ENCODE results near the gene TEX38. TPM values are rescaled to one million over a fixed set of nuclear protein-coding genes. Genes with fewer than 3 reads are reported as not detected.

Gene TEX38
- not detected in 2 replicates for total RNA-seq

DNA sequence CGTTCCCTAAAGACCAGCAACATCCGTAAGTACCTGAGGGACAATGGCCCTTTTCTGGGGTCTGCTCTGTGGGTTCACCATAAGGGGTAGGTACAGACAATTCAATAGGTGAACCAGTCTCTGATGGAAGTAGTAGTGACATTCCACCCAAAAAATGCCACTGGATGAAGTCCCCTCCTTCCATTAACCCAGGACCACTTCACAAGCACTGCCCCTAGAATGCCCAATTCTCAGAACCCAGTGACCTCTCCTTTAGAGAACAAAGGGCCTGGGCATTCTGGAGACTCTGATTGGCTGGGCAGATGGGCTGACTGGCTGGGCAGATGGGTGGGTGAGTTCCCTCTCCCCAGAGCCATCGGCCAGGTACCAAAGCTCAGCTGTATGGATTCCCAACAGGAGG is at the start of gene TEX38:
Gene TEX38 (plus strand): TSS at position 301 of the 400 bp plus-strand sequence. CDS start 81 bp downstream, at position 382.
- Mint-ChIP-seq H3K4me1 (peaks cover 35% of the 10 kb centered on the region), H3K4me3 (no peak within 1 kb of the TSS), H3K27ac (no peak within 1 kb of the TSS), H3K36me3 (ENCODE audit: low read depth) (peaks cover 13% of the 10 kb centered on the region), H3K9me3 (no peaks in the 10 kb centered on the region), H3K27me3 (no peaks in the 10 kb centered on the region)
- intact Hi-C loops (cut with micrococcal nuclease): no loop called here
- DNase-seq: peak; percentile 51

DNA sequence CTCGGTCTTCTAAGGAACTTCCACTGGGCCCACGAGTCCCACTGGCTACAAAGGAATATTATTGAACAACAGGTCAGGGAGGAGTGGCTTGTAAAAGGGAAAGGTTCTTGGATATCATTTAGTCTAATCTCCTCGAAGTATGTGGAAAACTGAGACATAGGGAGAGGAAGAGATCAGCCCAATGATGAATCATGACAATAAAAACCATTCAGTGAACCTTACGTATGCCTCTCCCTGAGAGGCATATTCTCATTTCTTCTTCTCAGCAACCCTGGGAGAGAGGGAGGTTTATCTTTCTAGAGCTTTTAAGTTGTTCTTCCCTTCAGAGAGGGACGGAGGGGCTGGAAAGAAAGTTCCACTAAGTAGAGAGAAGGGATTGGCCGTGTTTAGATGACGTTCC is 49.7 kb upstream of the TEX38 start:
- no peak for DNase-seq
- Mint-ChIP-seq H3K27me3 (no peaks in the 10 kb centered on the region), H3K4me1 (peaks cover 26% of the 10 kb centered on the region), H3K9me3 (no peaks in the 10 kb centered on the region), H3K4me3 (no peak overlapping the region), H3K36me3 (ENCODE audit: low read depth) (no peaks in the 10 kb centered on the region), H3K27ac (no peak overlapping the region)
- intact Hi-C loops (cut with micrococcal nuclease): loop anchor here (1.0 kb wide), 1 partner anchor 103 kb away; no protein-coding TSS in a partner anchor

DNA sequence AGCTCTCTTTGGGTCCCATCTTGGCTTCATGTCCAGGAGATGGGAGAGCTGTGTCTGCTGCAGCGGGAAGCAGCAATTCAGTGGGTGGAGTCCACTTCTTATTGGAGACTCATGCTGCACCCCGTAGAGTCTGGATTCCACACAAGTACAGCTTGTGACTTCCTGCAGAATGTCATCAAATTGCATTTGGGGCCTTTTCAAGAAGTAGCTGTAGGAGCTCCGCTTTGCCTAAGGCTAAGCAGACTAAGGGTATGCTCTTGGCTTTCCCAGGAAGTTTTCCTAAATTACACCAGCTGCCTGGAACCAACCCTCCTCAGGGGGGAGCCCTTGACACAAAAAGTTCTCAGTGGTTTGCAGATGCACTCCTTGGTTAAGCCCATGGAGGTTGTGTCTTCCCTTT is 49.3 kb upstream of the TEX38 start:
- intact Hi-C loops (cut with micrococcal nuclease): loop anchor here (1.0 kb wide), 1 partner anchor 103 kb away; no protein-coding TSS in a partner anchor
- no peaks in the 10 kb centered on the region for H3K27me3 Mint-ChIP-seq
- no peaks in the 10 kb centered on the region for H3K9me3 Mint-ChIP-seq
- H3K4me1 Mint-ChIP-seq: peaks cover 22% of the 10 kb centered on the region
- no peaks in the 10 kb centered on the region for H3K36me3 Mint-ChIP-seq (ENCODE audit: low read depth)
- DNase-seq: no peak
- no peak overlapping the region for H3K27ac Mint-ChIP-seq
- H3K4me3 Mint-ChIP-seq: no peak overlapping the region

DNA sequence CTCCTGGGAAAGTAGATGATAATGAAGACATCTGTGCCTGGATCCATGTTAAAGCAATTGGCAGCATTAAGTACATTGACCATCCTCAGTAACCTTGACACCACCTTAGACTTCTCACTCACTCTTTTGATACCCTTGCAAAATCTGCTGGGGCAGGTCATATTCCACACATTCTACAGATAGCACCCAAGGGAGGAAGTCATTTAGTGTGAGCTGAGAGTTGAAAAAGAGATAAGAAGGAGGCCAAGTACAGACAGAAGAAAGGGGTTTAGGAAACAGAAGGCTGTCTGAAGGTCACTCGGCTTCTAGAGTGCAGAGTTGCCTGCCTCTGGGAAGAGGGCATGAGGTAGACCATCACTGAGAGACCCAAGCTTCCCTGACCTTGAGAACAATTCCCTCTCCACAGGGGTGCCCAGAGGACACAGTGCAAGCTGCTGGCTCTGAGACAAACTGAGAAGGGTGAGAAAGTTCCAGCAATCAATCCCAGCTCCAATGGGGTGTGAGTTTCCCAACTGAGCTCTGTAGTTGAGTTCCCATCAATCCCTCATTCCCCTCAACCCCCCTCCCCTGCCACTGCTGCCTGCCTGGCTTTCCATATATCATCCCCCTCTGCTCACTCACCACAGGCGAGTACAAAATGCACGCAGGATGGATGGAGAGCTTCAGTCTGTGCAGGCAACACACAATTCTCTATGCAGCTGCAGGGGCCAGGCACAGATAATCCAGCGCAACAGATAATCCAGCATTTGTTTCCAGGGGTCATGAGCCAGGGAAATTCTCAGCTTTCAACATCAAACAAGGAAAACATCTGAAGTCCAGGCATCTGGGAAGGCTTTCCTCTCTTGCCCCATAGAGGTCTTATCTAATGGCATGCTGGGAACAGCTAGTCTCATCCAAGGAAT is 47.7 kb upstream of the TEX38 start:
- H3K27me3 Mint-ChIP-seq: no peaks in the 10 kb centered on the region
- peaks cover 3% of the 10 kb centered on the region for H3K36me3 Mint-ChIP-seq (ENCODE audit: low read depth)
- intact Hi-C loops (cut with micrococcal nuclease): no loop called here
- no peak for DNase-seq
- no peaks in the 10 kb centered on the region for H3K9me3 Mint-ChIP-seq
- H3K27ac Mint-ChIP-seq: no peak overlapping the region
- H3K4me3 Mint-ChIP-seq: no peak overlapping the region
- H3K4me1 Mint-ChIP-seq: peaks cover 9% of the 10 kb centered on the region

DNA sequence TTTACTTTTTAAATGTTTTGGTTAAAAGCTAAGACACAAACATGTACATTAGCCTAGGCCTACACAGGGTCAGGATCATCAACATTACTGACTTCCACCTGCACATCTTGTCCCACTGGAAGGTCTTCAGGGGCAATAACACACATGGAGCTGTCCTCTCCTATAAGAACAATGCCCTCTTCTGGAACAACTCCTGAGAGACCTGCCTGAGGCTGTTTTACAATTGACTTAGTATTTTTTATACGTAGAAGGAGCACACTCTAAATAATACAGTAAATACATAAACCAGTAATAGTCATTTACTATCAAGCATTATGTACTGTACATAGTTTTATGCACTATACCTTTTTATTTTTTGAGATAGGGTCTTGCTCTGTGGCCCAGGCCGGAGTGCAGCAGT is 40.9 kb upstream of the TEX38 start:
- H3K9me3 Mint-ChIP-seq: no peaks in the 10 kb centered on the region
- peaks cover 34% of the 10 kb centered on the region for H3K36me3 Mint-ChIP-seq (ENCODE audit: low read depth)
- no peaks in the 10 kb centered on the region for H3K4me1 Mint-ChIP-seq
- H3K27ac Mint-ChIP-seq: no peak overlapping the region
- no peaks in the 10 kb centered on the region for H3K27me3 Mint-ChIP-seq
- intact Hi-C loops (cut with micrococcal nuclease): no loop called here
- no peak for DNase-seq
- no peak overlapping the region for H3K4me3 Mint-ChIP-seq

- H3K36me3 Mint-ChIP-seq (ENCODE audit: low read depth): peaks cover 47% of the 10 kb centered on the region
- H3K27me3 Mint-ChIP-seq: no peaks in the 10 kb centered on the region
- H3K4me1 Mint-ChIP-seq: no peaks in the 10 kb centered on the region
- no peaks in the 10 kb centered on the region for H3K9me3 Mint-ChIP-seq
- no peak overlapping the region for H3K27ac Mint-ChIP-seq
- intact Hi-C loops (cut with micrococcal nuclease): no loop called here
- H3K4me3 Mint-ChIP-seq: no peak overlapping the region
- DNase-seq: no peak
Observed at GRCh38 chr1:46635205-46635604, 36.4 kb upstream of the TEX38 start.

DNA sequence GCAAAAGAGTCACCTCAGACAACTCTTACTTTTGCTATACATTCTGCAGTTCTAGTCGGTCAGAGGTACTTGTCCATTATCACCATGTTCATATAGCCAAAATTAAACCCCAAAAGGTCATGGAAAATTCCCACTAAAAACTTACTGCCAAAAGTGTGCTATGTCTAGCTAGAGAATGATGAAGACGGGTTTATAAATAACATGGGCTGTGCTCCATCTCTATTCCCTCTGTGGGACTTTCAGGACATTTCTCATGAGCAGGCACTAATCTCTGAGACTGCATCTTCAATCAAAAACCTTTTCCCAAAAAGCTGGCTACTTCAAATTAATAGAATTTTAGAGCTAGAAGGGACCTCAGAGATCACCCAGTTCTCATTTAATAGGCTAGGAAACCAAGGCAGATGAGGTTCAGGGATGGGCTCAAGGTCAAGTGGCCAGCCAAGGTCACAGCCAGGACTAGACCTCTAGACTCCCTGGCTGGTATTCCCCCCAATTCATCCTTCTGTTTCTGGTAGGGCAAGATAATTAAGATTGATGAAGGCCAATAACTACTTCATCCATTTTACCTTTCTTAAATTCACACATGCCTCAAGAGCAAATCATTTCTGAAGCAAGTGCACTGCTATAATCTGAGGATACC is 34.1 kb upstream of the TEX38 start:
- peaks cover 55% of the 10 kb centered on the region for H3K36me3 Mint-ChIP-seq (ENCODE audit: low read depth)

DNA sequence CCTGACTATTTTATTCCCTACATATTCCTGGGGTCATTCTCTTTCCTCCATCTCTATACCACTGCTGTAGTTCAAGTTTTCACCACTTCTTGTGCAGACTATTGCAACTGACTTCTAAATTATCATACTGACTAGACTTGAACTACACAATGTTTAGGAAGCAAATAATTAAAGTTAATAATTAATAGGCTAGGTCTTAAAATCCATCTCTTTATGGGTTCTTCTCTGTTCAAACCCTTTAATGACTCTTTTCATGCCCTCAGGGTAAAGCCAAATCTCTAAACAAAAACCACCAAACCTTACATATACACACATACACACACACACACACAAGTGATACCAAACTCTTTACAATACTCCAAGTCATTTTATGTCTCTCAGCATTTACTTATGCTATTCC is 32.7 kb upstream of the TEX38 start:
- H3K36me3 Mint-ChIP-seq (ENCODE audit: low read depth): peaks cover 54% of the 10 kb centered on the region
- no peak overlapping the region for H3K27ac Mint-ChIP-seq
- DNase-seq: no peak
- no peaks in the 10 kb centered on the region for H3K27me3 Mint-ChIP-seq
- intact Hi-C loops (cut with micrococcal nuclease): no loop called here
- no peak overlapping the region for H3K4me3 Mint-ChIP-seq
- H3K4me1 Mint-ChIP-seq: no peaks in the 10 kb centered on the region
- no peaks in the 10 kb centered on the region for H3K9me3 Mint-ChIP-seq

More for the DNA sequence above, 34.1 kb upstream of the TEX38 start:
- Mint-ChIP-seq H3K4me3 (no peak overlapping the region), H3K27ac (no peak overlapping the region), H3K9me3 (no peaks in the 10 kb centered on the region), H3K27me3 (no peaks in the 10 kb centered on the region), H3K4me1 (no peaks in the 10 kb centered on the region)
- intact Hi-C loops (cut with micrococcal nuclease): no loop called here
- DNase-seq: no peak

DNA sequence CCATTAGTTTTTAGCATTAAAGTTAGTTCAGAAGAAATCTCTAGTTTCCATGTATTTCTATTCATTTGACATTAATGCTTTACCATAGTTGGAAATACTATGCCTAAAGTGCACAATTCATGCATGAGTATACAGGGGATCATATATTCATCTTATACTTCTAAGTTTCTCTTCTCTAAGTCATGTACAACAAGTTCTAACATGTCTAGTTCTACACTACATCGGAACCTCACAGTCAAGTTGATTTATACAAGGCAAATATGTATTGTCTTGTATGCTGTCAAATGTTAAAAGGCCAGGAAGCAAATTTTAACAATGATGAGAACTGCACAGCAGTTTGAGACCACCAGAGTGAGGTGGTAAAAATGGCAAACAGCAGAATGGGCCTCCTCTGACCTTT is 32.1 kb upstream of the TEX38 start:
- H3K27ac Mint-ChIP-seq: no peak overlapping the region
- no peaks in the 10 kb centered on the region for H3K27me3 Mint-ChIP-seq
- H3K9me3 Mint-ChIP-seq: no peaks in the 10 kb centered on the region
- no peak for DNase-seq
- peaks cover 47% of the 10 kb centered on the region for H3K36me3 Mint-ChIP-seq (ENCODE audit: low read depth)
- no peak overlapping the region for H3K4me3 Mint-ChIP-seq
- no peaks in the 10 kb centered on the region for H3K4me1 Mint-ChIP-seq
- intact Hi-C loops (cut with micrococcal nuclease): no loop called here

DNA sequence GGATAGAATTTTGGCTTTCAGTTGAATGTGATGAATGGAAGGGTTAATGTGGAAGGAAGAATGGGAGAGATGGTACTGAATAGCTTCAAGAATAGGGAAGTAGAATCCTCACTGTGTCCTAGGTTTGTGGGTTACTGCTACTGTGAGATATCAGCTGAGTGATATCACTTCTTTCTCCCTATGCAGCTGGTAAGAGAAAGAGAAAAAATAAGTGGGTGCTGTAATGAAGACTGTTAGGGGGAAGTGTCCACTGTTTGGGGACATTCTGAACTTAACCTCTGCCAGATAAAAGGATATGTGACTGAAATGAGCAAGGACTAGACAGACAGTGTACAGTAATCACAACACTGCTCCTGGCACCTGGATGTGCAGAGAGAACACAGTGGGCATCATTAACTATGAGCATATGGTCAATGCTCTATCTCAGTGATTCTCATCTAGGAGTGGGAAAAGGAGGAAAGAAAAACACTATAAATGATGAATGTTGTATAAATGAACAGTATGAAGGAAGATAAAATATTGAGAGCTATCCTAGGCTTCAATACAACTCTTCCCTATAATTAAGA is 29.5 kb upstream of the TEX38 start:
- intact Hi-C loops (cut with micrococcal nuclease): no loop called here
- Mint-ChIP-seq H3K4me3 (no peak overlapping the region), H3K36me3 (ENCODE audit: low read depth) (peaks cover 43% of the 10 kb centered on the region), H3K9me3 (no peaks in the 10 kb centered on the region), H3K4me1 (peaks cover 4% of the 10 kb centered on the region), H3K27me3 (no peaks in the 10 kb centered on the region), H3K27ac (no peak overlapping the region)
- no peak for DNase-seq

GRCh38 chr1:46643368-46643775 is 28.3 kb upstream of the TEX38 start:
- intact Hi-C loops (cut with micrococcal nuclease): no loop called here
- no peak overlapping the region for H3K27ac Mint-ChIP-seq
- H3K4me1 Mint-ChIP-seq: peaks cover 4% of the 10 kb centered on the region
- DNase-seq: no peak
- no peaks in the 10 kb centered on the region for H3K27me3 Mint-ChIP-seq
- no peak overlapping the region for H3K4me3 Mint-ChIP-seq
- peaks cover 49% of the 10 kb centered on the region for H3K36me3 Mint-ChIP-seq (ENCODE audit: low read depth)
- no peaks in the 10 kb centered on the region for H3K9me3 Mint-ChIP-seq

- peaks cover 9% of the 10 kb centered on the region for H3K9me3 Mint-ChIP-seq
- DNase-seq: no peak
- H3K4me3 Mint-ChIP-seq: no peak overlapping the region
- H3K4me1 Mint-ChIP-seq: peaks cover 4% of the 10 kb centered on the region
- H3K36me3 Mint-ChIP-seq (ENCODE audit: low read depth): peaks cover 59% of the 10 kb centered on the region
- intact Hi-C loops (cut with micrococcal nuclease): loop anchor here (2.0 kb wide), 1 partner anchor 23 kb away; the partner anchor contains the start of gene ATPAF1
- H3K27me3 Mint-ChIP-seq: no peaks in the 10 kb centered on the region
- H3K27ac Mint-ChIP-seq: no peak overlapping the region
Observed at GRCh38 chr1:46645815-46646214, 25.8 kb upstream of the TEX38 start.

GRCh38 chr1:46646331-46646730 is 25.3 kb upstream of the TEX38 start:
- intact Hi-C loops (cut with micrococcal nuclease): loop anchor here (2.0 kb wide), 1 partner anchor 22 kb away; the partner anchor contains the start of gene ATPAF1
- Mint-ChIP-seq H3K36me3 (ENCODE audit: low read depth) (peaks cover 61% of the 10 kb centered on the region), H3K4me3 (no peak overlapping the region), H3K4me1 (peaks cover 4% of the 10 kb centered on the region), H3K27ac (no peak overlapping the region), H3K27me3 (no peaks in the 10 kb centered on the region), H3K9me3 (peaks cover 9% of the 10 kb centered on the region)
- DNase-seq: no peak

GRCh38 chr1:46646844-46647243 is 24.8 kb upstream of the TEX38 start:
- intact Hi-C loops (cut with micrococcal nuclease): loop anchor here (2.0 kb wide), 1 partner anchor 22 kb away; the partner anchor contains the start of gene ATPAF1
- peaks cover 59% of the 10 kb centered on the region for H3K36me3 Mint-ChIP-seq (ENCODE audit: low read depth)

More at GRCh38 chr1:46646844-46647243, 24.8 kb upstream of the TEX38 start:
- no peak for DNase-seq
- Mint-ChIP-seq H3K4me1 (peaks cover 4% of the 10 kb centered on the region), H3K4me3 (no peak overlapping the region), H3K27me3 (no peaks in the 10 kb centered on the region), H3K27ac (no peak overlapping the region), H3K9me3 (peaks cover 9% of the 10 kb centered on the region)

Measured in activated CD4-positive, alpha-beta T cell treated with anti-CD3 and anti-CD28 coated beads, Interleukin-2, amount 10 ng/mL, durations not matched to agents 24 days and 14 days (primary cell).